BE2C (cell line): ENCODE results near the gene SMU1.

Experiments
- DNase-seq: peaks from one replicate; pipeline ENCODE4 v3.0.0-alpha.2; 2020
- H3K27me3 ChIP-seq: fragments of 250-450 bp; sonication (Bioruptor Pico); 2 replicates; pipeline ENCODE4 v1.5.1; 2020; ENCODE audit warnings: mild to moderate bottlenecking
- H3K36me3 ChIP-seq: fragments of 250-450 bp; sonication (Bioruptor Pico); 2 replicates; pipeline ENCODE4 v1.5.1; 2020; ENCODE audit warnings: mild to moderate bottlenecking
- H3K4me1 ChIP-seq: fragments of 250-450 bp; sonication (Bioruptor Pico); 2 replicates; pipeline ENCODE4 v1.5.1; 2020
- H3K4me3 ChIP-seq: 2 replicates; pipeline ENCODE4 v1.5.1; 2011; ENCODE audit warnings: low read depth, low read length
- H3K9me3 ChIP-seq: fragments of 250-450 bp; sonication (Bioruptor Pico); 2 replicates; pipeline ENCODE4 v1.5.1; 2020
- CTCF ChIP-seq: IDR thresholded peaks from 2 replicates; pipeline ENCODE4 v1.5.1; 2012; ENCODE audit warnings: mild to moderate bottlenecking, low read depth, low read length

The SMU1 gene

GRCh38 chr9:32992595-32993238 is 83.8 kb downstream of the SMU1 start:
- no peak for TF ChIP-seq CTCF
- H3K27me3 ChIP-seq, result no peaks in the 10 kb centered on the region
- H3K9me3 ChIP-seq, result no peaks in the 10 kb centered on the region
- H3K4me1 ChIP-seq, result peaks cover 7% of the 10 kb centered on the region; the same call in 1 of the 2 replicates
- peak overlapping the region; percentile 32 for H3K4me3 ChIP-seq
- no peak for DNase-seq
- H3K36me3 ChIP-seq, result peaks cover 35% of the 10 kb centered on the region

GRCh38 chr9:32991897-32992594 is 84.4 kb downstream of the SMU1 start:
- Histone ChIP-seq H3K4me3 (peak overlapping the region; percentile 32), H3K9me3 (no peaks in the 10 kb centered on the region), H3K36me3 (peaks cover 39% of the 10 kb centered on the region), H3K27me3 (no peaks in the 10 kb centered on the region), H3K4me1 (peaks cover 7% of the 10 kb centered on the region; the same call in 1 of the 2 replicates)
- TF ChIP-seq CTCF, result no peak
- peak; percentile 59 for DNase-seq
